GM23248 (cell line): ENCODE results near the gene CTRB2.

Source experiments
- EZH2 ChIP-seq: fragments of 200-600 bp; sonication (generic); IDR thresholded peaks from 2 replicates; pipeline ENCODE4 v1.6.1; 2018; ENCODE audit warnings: antibody characterized with exemption, mild to moderate bottlenecking; ENCODE audit not compliant: insufficient read depth, poor library complexity, severe bottlenecking
- EZH2phosphoT487 ChIP-seq: fragments of 200-600 bp; sonication (generic); IDR thresholded peaks from 2 replicates; pipeline ENCODE4 v1.6.1; 2018; ENCODE audit warnings: antibody characterized with exemption, moderate library complexity, mild to moderate bottlenecking, low read depth; ENCODE audit not compliant: insufficient read depth

GRCh38 chr16:75216127-75216526, 9.2 kb upstream of the CTRB2 start:
- TF ChIP-seq EZH2, result no peak
- no peak for TF ChIP-seq EZH2phosphoT487
